HT-29 (cell line): ENCODE measurements around the gene SH3PXD2A. TPM values are rescaled to one million over a fixed set of nuclear protein-coding genes. Genes with fewer than 3 reads are reported as not detected.
"Not testable (repeated sequence)": the region's sequence is repeated elsewhere in the genome, so short reads cannot be mapped to it uniquely, and the experiment has no call there.

ENCODE experiments used
- DNase-seq: peaks from one replicate; pipeline ENCODE4 v3.0.0-alpha.2; 2015; ENCODE audit warnings: low spot score
- total RNA-seq: library from RNA; depleted of rRNA; stranded (reverse); fragments of >200 nt; shearing (Covaris generic); gene quantifications from 2 replicates; pipeline ENCODE4 v1.2.3, GENCODE V29; 2014

Gene SH3PXD2A
- total RNA-seq, 1 experiment from 2014 or later, result 2.7 TPM

GRCh38 chr10:103813312-103813711 lies 42.1 kb downstream of the SH3PXD2A start:
- not testable (repeated sequence) for DNase-seq

- no peak for DNase-seq
Observed at GRCh38 chr10:103812432-103812831, 42.9 kb downstream of the SH3PXD2A start.

GRCh38 chr10:103812004-103812403 lies 43.4 kb downstream of the SH3PXD2A start:
- peak; percentile 84 for DNase-seq

GRCh38 chr10:103811463-103811862 lies 43.9 kb downstream of the SH3PXD2A start:
- DNase-seq, result no peak

- DNase-seq, result no peak
Observed at GRCh38 chr10:103808780-103809179, 46.6 kb downstream of the SH3PXD2A start.

- no peak for DNase-seq
Observed at GRCh38 chr10:103807996-103808395, 47.4 kb downstream of the SH3PXD2A start.

- no peak for DNase-seq
Observed at GRCh38 chr10:103806395-103807187, 48.8 kb downstream of the SH3PXD2A start.

- no peak for DNase-seq
Observed at GRCh38 chr10:103805781-103806180, 49.6 kb downstream of the SH3PXD2A start.

- no peak for DNase-seq
Observed at GRCh38 chr10:103804871-103805270, 50.5 kb downstream of the SH3PXD2A start.

- peak; percentile 45 for DNase-seq
Observed at GRCh38 chr10:103803941-103804340, 51.4 kb downstream of the SH3PXD2A start.

GRCh38 chr10:103802637-103803353 lies 52.6 kb downstream of the SH3PXD2A start:
- no peak for DNase-seq

- DNase-seq, result no peak
Observed at GRCh38 chr10:103802081-103802480, 53.3 kb downstream of the SH3PXD2A start.

GRCh38 chr10:103800789-103801540 lies 54.4 kb downstream of the SH3PXD2A start:
- peak; percentile 14 for DNase-seq

GRCh38 chr10:103800089-103800488 lies 55.3 kb downstream of the SH3PXD2A start:
- no peak for DNase-seq

- DNase-seq, result no peak
Observed at GRCh38 chr10:103799341-103799740, 56.0 kb downstream of the SH3PXD2A start.

- DNase-seq, result no peak
Observed at GRCh38 chr10:103798511-103798910, 56.9 kb downstream of the SH3PXD2A start.

- no peak for DNase-seq
Observed at GRCh38 chr10:103797857-103798256, 57.5 kb downstream of the SH3PXD2A start.

GRCh38 chr10:103795634-103796270 lies 59.6 kb downstream of the SH3PXD2A start:
- no peak for DNase-seq

- no peak for DNase-seq
Observed at GRCh38 chr10:103794996-103795395, 60.4 kb downstream of the SH3PXD2A start.

GRCh38 chr10:103793920-103794883 lies 61.2 kb downstream of the SH3PXD2A start:
- DNase-seq, result peak; percentile 87
